Natural killer cell treated with Interleukin-12 subunit alpha and Interleukin-12 subunit beta and Interleukin-15 and Interleukin-18, amount 100 ng/mL, for 72 hours (primary cell): ENCODE data around the gene RUNDC3A. TPM values are rescaled to one million over a fixed set of nuclear protein-coding genes. Genes with fewer than 3 reads are reported as not detected.
"Not testable (repeated sequence)": the region's sequence is repeated elsewhere in the genome, so short reads cannot be mapped to it uniquely, and the experiment has no call there.

Source experiments
- ATAC-seq, 2 donors: fragments of 150-1000 bp; cut with Tn5 transposase in 1 of 2; sonication (Bioruptor Pico), chemical (Tn5 transposase) in 1 of 2; 2 replicates each; pipeline ENCODE4 v1.10.0; 2021
- DNase-seq: peaks from one replicate; pipeline ENCODE4 v3.0.0; 2022; ENCODE audit warnings: low spot score
- H3K27ac Mint-ChIP-seq, 2 donors: 1 replicate in 1 of 2; 2 replicates in 1 of 2; pipeline ENCODE4 v1.8.0; 2022; ENCODE audit warnings: mixed read lengths in 2 of 2, mild to moderate bottlenecking in 1 of 2, moderate library complexity in 1 of 2
- H3K27me3 Mint-ChIP-seq, 2 donors: 1 replicate in 1 of 2; 2 replicates in 1 of 2; pipeline ENCODE4 v1.8.0; 2022; ENCODE audit warnings: mixed read lengths in 2 of 2
- H3K36me3 Mint-ChIP-seq: one replicate; pipeline ENCODE4 v1.8.0; 2022; ENCODE audit warnings: mixed read lengths
- H3K4me1 Mint-ChIP-seq, 2 donors: 1 replicate in 1 of 2; 2 replicates in 1 of 2; pipeline ENCODE4 v1.8.0; 2022; ENCODE audit warnings: low read depth in 2 of 2, mixed read lengths in 2 of 2, mild to moderate bottlenecking in 1 of 2
- H3K4me3 Mint-ChIP-seq: one replicate; pipeline ENCODE4 v1.8.0; 2022; ENCODE audit warnings: mixed read lengths
- H3K9me3 Mint-ChIP-seq: 2 replicates; pipeline ENCODE4 v1.8.0; 2022; ENCODE audit warnings: mixed read lengths
- total RNA-seq, 2 donors: library from RNA; stranded (reverse); gene quantifications; one replicate each; pipeline ENCODE4 v1.2.3, GENCODE V29; 2022

Gene RUNDC3A
- total RNA-seq, 2 donors from 2014 or later, result 0.48 TPM; not detected in 1

DNA sequence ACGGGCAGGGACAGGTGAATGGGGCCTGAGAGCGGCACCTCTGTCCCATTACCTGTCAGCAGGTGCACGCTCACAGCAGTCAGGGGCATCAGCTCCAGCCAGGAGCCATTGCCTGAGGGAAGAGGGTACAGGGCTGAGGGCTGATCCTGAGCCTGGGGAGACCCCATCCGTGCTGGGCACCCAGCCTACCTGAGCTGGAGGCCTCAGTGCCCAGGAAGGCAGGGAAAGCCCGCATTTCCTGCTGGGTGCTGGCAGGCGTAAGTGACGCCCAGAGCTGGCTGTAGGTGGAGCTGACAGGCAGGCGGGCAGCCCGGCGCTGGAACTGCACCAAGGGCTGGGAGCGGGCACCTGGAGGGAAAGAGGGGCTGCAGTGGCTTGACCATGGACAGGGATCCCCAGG, 47.8 kb downstream of the RUNDC3A start:
- H3K4me3 Mint-ChIP-seq, result no peak overlapping the region
- H3K4me1 Mint-ChIP-seq, result peaks cover 0 to 3% of the 10 kb centered on the region in 2 donors
- peak; percentile 58 for DNase-seq
- peaks cover 4 to 6% of the 10 kb centered on the region in 2 donors for H3K27me3 Mint-ChIP-seq
- no peaks in the 10 kb centered on the region for H3K9me3 Mint-ChIP-seq
- H3K27ac Mint-ChIP-seq, result no peak overlapping the region
- H3K36me3 Mint-ChIP-seq, result no peaks in the 10 kb centered on the region
- ATAC-seq, result no peak

DNA sequence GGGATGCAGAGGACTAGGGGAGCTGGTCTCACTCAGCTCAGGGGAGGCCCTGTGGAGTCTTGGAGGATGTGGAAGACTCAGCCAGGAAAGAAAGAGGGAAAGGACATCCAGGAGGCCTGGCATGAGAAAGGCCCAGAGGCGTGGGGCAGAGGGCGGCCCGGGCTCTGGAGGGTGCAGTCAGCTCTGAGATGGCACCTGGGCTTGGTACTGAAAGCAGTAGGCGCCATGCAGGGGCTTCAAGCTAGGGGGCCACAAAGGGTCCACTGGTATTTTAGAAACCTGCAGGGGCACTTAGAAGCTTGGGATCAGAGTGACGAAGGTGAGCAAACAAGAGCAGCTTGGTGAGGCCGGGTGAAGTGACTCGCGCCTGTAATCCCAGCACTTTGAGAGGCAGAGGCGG, 49.7 kb downstream of the RUNDC3A start:
- Mint-ChIP-seq H3K27me3 (peaks cover 8 to 11% of the 10 kb centered on the region in 2 donors), H3K36me3 (no peaks in the 10 kb centered on the region), H3K27ac (no peak overlapping the region), H3K9me3 (no peaks in the 10 kb centered on the region), H3K4me1 (peaks cover 0 to under 1% of the 10 kb centered on the region in 2 donors), H3K4me3 (no peak overlapping the region)
- DNase-seq (peak; percentile 35), ATAC-seq (no peak)

DNA sequence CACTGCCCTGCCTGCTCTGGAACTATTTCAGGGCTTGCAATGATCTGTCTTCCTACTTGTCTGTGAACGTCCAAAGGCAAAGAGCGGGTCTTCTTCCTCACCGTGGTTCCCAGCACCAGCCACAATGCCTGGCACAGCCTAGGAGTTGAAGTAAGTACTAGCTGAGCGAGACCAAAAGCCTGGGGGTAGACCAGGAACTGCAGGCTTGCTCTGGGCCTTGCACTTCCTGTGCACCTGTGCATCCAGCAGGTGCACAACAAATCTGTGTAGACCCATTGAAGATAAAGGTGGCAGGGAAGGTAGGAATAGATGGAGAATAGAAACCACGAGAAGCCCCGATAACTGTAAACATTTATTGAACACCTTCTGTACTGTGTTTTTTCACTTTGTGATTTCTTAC, 50.6 kb downstream of the RUNDC3A start:
- ATAC-seq (no peak), DNase-seq (no peak)
- no peaks in the 10 kb centered on the region for H3K36me3 Mint-ChIP-seq
- no peaks in the 10 kb centered on the region for H3K4me1 Mint-ChIP-seq
- no peak overlapping the region for H3K4me3 Mint-ChIP-seq
- peaks cover 8 to 11% of the 10 kb centered on the region in 2 donors for H3K27me3 Mint-ChIP-seq
- no peak overlapping the region for H3K27ac Mint-ChIP-seq
- H3K9me3 Mint-ChIP-seq, result no peaks in the 10 kb centered on the region

DNA sequence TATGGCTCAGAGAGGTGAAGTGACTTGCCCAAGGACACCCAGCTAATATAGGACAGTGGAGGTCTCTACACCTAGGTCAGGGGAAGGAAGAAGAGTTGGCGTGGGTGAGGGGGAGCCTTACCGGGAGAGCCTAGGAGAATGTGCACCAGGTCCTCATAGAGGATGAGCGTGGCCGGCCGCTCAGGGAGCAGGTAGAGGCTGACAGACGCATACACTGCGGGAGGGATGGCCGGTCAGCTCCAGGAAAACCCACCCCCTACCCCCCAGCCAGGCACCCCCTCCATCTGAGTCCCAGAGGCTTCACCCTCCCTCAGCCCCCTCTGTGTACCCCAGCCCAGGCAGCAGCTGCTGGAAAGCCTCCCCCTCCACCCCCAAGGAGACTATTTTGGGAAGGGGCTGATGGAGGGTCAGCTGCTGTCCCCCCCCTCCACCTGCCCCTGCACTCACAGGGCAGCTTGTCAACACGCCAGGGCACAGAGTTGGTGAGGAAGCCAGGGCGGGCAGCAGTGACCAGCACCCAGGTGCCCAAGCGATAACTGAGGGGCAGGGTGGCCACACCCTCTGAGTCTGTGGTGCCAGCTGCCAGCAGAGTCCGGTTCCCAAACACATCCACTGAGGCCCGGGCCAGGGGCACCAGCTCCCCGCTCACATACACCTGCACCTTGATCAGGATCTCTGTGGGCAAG, 51.2 kb downstream of the RUNDC3A start:
- H3K27ac Mint-ChIP-seq, result no peak overlapping the region
- ATAC-seq, result no peak
- no peaks in the 10 kb centered on the region for H3K4me1 Mint-ChIP-seq
- H3K27me3 Mint-ChIP-seq, result peaks cover 8 to 11% of the 10 kb centered on the region in 2 donors
- DNase-seq, result peak; percentile 55
- no peak overlapping the region for H3K4me3 Mint-ChIP-seq
- H3K36me3 Mint-ChIP-seq, result no peaks in the 10 kb centered on the region
- no peaks in the 10 kb centered on the region for H3K9me3 Mint-ChIP-seq

DNA sequence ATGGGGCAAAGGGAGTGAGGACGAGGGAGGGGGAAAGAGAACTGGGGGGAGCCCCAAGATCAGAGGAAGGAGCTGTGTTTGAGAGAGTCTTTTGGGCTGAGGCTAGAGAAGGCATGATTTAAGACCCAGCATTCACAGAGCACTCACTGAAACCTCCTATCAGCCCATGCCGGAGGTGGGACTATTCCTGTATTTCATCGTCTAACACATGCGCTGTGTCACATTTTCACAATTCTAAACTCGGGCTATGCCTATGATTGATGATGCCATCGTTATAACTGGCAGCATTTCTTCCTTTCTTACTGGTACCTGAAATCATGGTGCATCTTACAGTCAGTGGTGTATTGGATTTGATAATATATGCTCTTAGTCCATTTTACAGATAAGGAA, 51.7 kb downstream of the RUNDC3A start:
- no peak for ATAC-seq
- Mint-ChIP-seq H3K27me3 (peaks cover 10 to 15% of the 10 kb centered on the region in 2 donors), H3K4me3 (no peak overlapping the region), H3K36me3 (no peaks in the 10 kb centered on the region), H3K4me1 (no peaks in the 10 kb centered on the region), H3K27ac (no peak overlapping the region), H3K9me3 (no peaks in the 10 kb centered on the region)
- peak; percentile 16 for DNase-seq

DNA sequence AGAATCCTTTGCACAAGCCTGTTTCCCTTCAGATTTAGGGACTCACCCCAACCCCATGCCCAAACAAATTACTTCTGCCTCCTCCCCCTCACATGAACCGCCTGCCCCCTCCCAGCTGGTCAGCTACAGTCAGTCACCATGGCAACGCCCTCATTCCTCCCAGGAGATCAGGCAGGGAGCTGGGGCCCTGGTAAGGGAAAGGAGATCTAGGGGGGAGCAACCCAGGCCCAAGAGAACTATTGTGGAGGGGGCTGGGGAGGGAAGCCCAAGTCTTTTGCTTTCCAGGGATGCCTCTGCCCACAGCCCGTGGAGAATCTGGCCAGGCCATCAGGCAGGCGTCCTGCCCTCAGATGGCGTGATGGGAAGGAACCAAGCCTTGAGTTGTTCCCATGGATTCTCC, 52.4 kb downstream of the RUNDC3A start:
- Mint-ChIP-seq H3K4me3 (no peak overlapping the region), H3K36me3 (no peaks in the 10 kb centered on the region), H3K9me3 (no peaks in the 10 kb centered on the region), H3K4me1 (no peaks in the 10 kb centered on the region), H3K27me3 (peaks cover 14 to 18% of the 10 kb centered on the region in 2 donors), H3K27ac (no peak overlapping the region)
- DNase-seq (peak; percentile 49), ATAC-seq (no peak)

DNA sequence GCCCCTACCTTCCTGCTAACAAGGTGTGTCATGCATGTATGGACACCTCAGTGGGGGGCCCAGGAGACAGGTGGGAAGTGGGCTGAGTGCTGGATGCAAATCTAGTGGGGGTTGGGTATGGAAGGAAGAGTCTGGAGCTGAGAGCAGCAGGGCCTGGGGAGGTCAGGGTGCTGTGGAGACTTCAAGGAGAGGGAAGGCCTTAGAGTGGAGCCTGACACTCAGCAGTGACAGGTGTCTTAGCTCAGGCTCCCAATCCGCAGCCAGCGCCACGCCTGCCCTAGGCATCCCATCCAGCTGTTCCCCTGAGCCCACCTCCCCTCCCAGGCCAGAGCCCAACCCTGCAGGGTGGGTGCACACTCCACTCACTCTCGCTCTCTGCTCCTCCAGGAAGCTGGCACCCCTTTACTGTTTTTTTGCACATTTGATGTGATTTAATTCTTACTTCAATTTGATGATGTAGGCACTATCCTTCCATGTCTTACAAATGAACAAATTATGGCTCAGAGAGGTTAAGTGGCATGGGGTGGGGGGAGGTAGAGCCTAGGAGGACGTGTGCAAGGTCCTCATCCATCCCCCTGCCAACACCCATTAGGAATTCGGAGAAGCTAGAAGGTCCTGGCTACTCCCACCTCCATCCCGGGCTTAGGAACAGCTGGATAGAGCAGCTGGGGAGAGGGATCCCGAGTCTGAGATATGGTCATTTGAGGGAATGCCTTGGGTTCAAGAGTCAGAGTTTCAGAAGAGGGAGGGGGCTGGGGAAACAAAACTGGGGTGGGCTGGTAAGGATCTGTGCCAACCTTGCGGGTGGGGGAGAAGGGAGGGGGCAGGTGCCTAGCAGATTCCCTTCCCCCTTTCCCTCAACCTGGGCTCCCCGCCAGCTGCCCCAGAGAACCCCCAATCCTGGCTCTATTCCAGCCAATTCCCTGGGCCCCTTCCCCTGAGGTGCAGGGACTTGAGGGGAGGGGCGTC, 53.2 kb downstream of the RUNDC3A start:
- ATAC-seq, result no peak
- peak; percentile 38 for DNase-seq
- Mint-ChIP-seq H3K27ac (no peak overlapping the region), H3K9me3 (no peaks in the 10 kb centered on the region), H3K4me3 (no peak overlapping the region), H3K27me3 (peaks cover 18 to 26% of the 10 kb centered on the region in 2 donors), H3K4me1 (no peaks in the 10 kb centered on the region), H3K36me3 (no peaks in the 10 kb centered on the region)

DNA sequence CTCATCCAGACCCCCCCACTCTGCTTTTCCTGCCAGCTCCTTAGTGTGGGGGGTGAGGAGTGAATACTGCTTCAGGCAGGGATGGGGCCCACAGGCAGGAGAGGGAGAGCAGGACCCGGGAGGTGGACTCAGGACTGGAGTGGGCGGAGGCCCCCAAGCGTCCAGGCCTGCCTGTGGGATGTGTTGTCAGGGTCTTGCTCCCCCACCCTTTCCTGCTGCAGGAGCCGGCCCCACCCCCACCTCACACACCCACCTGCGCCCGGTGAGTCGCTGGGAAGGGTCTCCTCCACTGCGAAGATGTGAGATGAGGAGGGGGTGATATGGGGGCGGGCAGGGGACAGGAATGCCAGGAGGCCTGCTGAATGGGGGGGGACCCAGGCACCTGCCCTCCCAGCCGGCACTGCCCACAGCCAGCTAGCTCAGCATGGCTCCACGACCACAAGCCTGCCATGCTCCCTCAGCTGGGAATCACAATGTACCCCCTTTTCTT, 54.1 kb downstream of the RUNDC3A start:
- no peaks in the 10 kb centered on the region for H3K9me3 Mint-ChIP-seq
- DNase-seq, result peak; percentile 55
- no peak overlapping the region for H3K27ac Mint-ChIP-seq
- H3K27me3 Mint-ChIP-seq, result peaks cover 23 to 35% of the 10 kb centered on the region in 2 donors
- no peaks in the 10 kb centered on the region for H3K36me3 Mint-ChIP-seq
- H3K4me3 Mint-ChIP-seq, result peak overlapping the region; percentile 53
- H3K4me1 Mint-ChIP-seq, result no peaks in the 10 kb centered on the region
- no peak for ATAC-seq

DNA sequence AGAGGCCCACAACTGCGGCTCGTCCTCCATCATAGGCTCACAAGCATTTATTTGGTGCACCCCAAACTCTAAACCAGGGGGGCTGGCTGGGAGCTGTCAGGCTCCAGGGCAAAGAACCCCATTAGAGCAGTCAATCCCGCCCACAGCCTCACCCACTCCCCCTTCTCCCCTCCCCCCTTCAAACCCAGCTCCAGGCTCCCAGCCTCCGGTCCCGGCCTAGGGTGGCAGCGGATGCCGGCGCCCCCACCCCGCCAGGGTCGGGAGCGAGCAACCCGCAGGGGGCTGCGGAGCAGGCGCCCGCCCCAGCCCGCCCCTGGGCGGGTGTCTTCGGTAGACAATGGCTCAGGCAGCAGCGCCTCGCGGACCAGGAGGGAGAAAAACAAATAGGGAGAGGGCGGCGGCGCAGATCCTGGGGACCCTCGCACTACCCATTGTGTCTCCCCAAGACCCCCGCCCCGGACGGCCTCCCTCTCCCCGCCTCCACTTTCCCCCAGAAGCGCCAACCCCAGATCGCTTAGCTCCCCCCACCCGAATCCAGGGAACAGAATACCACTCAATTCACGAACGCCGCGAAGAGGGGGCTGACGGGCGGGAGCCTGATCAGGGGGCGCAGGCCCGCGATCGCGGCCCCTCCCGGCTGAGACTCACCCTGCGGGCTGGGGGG, 54.7 kb downstream of the RUNDC3A start:
- Mint-ChIP-seq H3K27me3 (peaks cover 27 to 36% of the 10 kb centered on the region in 2 donors), H3K9me3 (no peaks in the 10 kb centered on the region), H3K4me1 (no peaks in the 10 kb centered on the region), H3K36me3 (no peaks in the 10 kb centered on the region), H3K4me3 (peak overlapping the region; percentile 53), H3K27ac (no peak overlapping the region)
- ATAC-seq, result peak; percentile 12 to 46
- peak; percentile 59 for DNase-seq

DNA sequence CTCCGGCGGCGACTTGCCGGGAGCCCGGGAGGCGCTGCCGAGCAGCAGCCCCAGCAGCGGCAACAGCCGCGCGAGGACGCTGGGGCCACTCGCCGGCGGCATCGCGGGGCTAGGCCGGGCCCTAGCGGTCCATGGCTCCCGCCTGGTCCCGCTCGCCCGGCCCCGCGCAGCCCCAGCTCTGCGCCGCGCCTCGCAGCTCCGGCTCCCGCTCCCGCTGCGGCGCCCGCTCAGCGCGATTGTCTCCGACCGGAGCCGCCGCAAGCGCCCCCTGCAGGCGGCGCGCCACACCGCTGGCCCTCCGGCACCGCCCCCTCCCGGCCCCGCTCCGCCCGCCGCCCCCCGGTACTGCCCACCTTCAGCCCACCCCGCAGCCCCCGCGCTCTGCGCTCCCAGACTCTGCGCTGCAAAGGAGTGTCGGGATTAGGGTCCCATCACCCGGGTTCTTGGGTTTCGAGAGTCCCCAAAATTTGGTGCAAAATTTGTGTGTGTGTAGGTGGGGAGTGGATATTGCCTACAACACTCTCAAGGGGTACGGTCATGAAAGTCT, 55.3 kb downstream of the RUNDC3A start, which contains the start of gene FAM171A2:
FAM171A2 (minus strand) TSS at position 241 of the 547 bp plus-strand sequence; CDS start at position 102, 139 bp downstream.
- peak within 1 kb of the TSS; percentile 54 for H3K4me3 Mint-ChIP-seq
- DNase-seq (peak; percentile 70), ATAC-seq (peak; percentile 90 to 93)
- no peaks in the 10 kb centered on the region for H3K9me3 Mint-ChIP-seq
- H3K36me3 Mint-ChIP-seq, result no peaks in the 10 kb centered on the region
- no peak within 1 kb of the TSS for H3K27ac Mint-ChIP-seq
- H3K4me1 Mint-ChIP-seq, result no peaks in the 10 kb centered on the region
- peaks cover 27 to 36% of the 10 kb centered on the region in 2 donors for H3K27me3 Mint-ChIP-seq

DNA sequence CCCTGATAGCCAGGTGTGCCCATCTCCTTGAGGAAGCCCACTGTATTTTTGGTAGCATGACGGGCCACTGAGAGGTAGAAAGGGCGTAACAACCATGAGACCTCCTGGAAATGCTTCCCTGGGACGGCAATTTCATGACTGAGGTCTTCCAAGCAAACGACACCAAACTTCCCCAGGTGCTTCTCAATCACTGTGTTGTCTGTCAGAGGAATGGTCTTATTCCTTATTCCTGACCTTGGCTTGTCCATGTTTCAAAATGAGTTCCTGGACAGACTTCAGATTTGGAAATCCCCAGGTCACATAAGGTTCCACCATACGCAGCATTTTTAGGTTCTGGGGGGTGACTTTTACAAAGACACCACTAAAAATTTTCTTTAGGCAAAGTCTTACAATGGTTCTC, 56.6 kb downstream of the RUNDC3A start:
- H3K27ac Mint-ChIP-seq, ATAC-seq, H3K36me3 Mint-ChIP-seq, H3K9me3 Mint-ChIP-seq, H3K4me1 Mint-ChIP-seq: not testable (repeated sequence)
- peaks cover 29 to 36% of the 10 kb centered on the region in 2 donors for H3K27me3 Mint-ChIP-seq
- peak; percentile 8 for DNase-seq
- H3K4me3 Mint-ChIP-seq, result peak overlapping the region; percentile 31

DNA sequence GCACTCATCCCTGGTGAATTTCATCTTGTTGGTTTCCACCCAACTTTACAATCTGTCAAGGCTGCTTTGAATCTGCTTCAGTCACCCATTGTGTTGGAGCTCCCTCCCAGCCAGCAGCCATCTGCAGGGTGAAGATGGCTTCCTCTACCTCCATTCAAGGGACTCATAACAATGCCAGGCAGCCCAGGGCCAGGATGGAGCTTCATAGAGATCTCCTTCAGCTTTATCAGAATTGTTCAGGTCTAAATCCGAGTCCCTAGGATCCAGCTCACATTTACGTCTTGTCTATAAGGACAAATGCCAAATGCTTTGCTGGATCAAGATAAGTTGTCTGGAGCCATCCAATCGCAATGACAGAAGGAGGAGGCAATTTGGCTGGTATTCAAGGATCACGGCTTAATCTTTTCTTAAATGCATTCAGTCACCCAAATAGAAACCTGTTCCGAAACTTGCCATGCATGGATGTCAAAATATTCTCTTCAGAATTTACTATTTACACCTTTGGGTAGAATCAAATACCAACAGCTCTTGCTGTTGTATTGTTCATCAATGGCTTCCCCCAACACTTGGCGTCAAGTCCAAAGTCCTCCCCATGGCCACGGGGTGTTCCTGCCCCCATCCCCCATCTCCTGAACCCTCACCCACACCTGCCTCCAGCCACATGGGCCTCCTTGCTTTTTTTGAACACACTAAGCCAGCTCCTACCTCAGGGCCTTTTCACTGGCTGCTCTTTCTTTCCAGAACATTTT, 59.0 kb downstream of the RUNDC3A start:
- Mint-ChIP-seq H3K27me3 (peaks cover 24 to 25% of the 10 kb centered on the region in 2 donors), H3K36me3 (no peaks in the 10 kb centered on the region), H3K9me3 (no peaks in the 10 kb centered on the region), H3K27ac (no peak overlapping the region), H3K4me1 (peaks cover 0 to 2% of the 10 kb centered on the region in 2 donors), H3K4me3 (no peak overlapping the region)
- ATAC-seq, result no peak
- peak; percentile 20 for DNase-seq
